ENCODE measurements around the gene MT1B. TPM values are rescaled to one million over a fixed set of nuclear protein-coding genes. Genes with fewer than 3 reads are reported as not detected.

Gene MT1B
- total and polyA plus RNA-seq, 4 donors = 1.2 to 1.5 TPM; not detected in 2

DNA sequence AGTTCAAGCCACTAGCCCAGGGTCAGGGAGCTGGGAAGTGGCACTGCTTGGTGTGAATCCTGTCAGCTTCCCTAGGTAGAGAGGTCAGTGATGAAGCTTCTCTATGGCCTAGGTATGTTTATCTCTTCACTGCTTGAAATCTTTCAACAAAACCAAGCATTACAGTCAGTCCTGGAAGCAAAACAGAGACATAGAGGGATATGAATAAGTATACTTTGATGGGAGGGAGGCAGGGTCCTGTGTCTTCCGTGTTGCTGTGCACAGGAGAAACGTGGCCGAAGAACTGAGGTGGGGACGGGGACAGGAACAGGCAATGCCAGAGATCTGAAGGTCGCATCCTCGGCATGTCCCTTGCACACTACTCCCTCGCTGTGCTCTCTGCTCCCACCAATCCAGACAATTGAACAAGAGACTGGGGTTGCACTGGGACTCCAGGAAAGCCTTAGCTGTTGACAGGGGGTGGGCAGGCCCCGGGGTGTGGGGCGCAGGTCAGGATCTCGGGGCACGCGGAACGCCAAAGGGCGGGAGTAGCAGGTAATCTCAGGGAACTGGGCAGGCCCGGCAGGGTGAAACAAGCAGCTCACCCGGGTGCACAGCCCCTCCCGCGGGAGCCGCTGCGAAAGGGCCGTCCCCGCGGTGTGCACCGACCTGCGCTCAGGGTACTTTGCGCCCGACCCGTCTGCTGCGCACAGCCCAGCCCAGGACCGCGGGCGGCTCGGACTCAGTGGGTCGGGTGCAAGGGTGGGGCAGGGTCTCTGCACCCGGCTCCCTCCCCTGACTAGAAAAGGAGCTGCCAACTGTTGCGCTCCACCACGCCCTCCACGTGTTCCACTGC lies 17.5 kb downstream of the MT1B start, which contains the start of gene MT1H:
Gene MT1H, plus strand, starts transcription at position 810 of the 835 bp plus-strand sequence. CDS start 71 bp downstream, outside the sequence.
- WGBS = 15% methylated on average over 38 of the region's 38 CpGs
- DNase-seq (ENCODE audit: low spot score) = peak; percentile 77
- peak within 1 kb of the TSS; percentile 31 to 78 for H3K9ac ChIP-seq (ENCODE audit: low read depth in 1 of 2, low read length in 2 of 2)
- H3K4me3 ChIP-seq (ENCODE audit: low read depth in 1 of 3, low read length in 3 of 3) = peak within 1 kb of the TSS; percentile 19 to 97 (median 85)
- H3K27ac ChIP-seq (ENCODE audit: low read depth in 1 of 2, low read length in 2 of 2) = peak within 1 kb of the TSS; percentile 90 to 94
- no peaks in the 10 kb centered on the region for H3K9me3 ChIP-seq (ENCODE audit: control insufficient read depth in 4 of 4, low read length in 3 of 4)
- TF ChIP-seq, protein P1, sequence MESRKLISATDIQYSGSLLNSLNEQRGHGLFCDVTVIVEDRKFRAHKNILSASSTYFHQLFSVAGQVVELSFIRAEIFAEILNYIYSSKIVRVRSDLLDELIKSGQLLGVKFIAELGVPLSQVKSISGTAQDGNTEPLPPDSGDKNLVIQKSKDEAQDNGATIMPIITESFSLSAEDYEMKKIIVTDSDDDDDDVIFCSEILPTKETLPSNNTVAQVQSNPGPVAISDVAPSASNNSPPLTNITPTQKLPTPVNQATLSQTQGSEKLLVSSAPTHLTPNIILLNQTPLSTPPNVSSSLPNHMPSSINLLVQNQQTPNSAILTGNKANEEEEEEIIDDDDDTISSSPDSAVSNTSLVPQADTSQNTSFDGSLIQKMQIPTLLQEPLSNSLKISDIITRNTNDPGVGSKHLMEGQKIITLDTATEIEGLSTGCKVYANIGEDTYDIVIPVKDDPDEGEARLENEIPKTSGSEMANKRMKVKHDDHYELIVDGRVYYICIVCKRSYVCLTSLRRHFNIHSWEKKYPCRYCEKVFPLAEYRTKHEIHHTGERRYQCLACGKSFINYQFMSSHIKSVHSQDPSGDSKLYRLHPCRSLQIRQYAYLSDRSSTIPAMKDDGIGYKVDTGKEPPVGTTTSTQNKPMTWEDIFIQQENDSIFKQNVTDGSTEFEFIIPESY (IDR thresholded peaks at IDR 0.05) = no peak
- TF ChIP-seq SP1 (IDR thresholded peaks at IDR 0.05) (peak; percentile 91), HNF4A (conservative IDR thresholded peaks at IDR 0.05) (peak; percentile 59 to 73), JUND (IDR thresholded peaks at IDR 0.05) (no peak), FOXA1 (IDR thresholded peaks at IDR 0.05) (no peak), GABPA (IDR thresholded peaks at IDR 0.05 in 1 of 2, conservative IDR thresholded peaks at IDR 0.05 in 1 of 2) (no peak), EGR1 (IDR thresholded peaks at IDR 0.05; ENCODE audit: low read depth in 2 of 2) (no peak), RXRA (IDR thresholded peaks at IDR 0.05) (peak; percentile 49 to 74), NR2F2 (IDR thresholded peaks at IDR 0.05) (no peak), TAF1 (conservative IDR thresholded peaks at IDR 0.05) (no peak), FOXA2 (IDR thresholded peaks at IDR 0.05) (no peak), YY1 (IDR thresholded peaks at IDR 0.05) (peak; percentile 29)
- TF ChIP-seq, protein P2, sequence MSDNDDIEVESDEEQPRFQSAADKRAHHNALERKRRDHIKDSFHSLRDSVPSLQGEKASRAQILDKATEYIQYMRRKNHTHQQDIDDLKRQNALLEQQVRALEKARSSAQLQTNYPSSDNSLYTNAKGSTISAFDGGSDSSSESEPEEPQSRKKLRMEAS (IDR thresholded peaks at IDR 0.05) = peak; percentile 32
- TF ChIP-seq, protein P3, sequence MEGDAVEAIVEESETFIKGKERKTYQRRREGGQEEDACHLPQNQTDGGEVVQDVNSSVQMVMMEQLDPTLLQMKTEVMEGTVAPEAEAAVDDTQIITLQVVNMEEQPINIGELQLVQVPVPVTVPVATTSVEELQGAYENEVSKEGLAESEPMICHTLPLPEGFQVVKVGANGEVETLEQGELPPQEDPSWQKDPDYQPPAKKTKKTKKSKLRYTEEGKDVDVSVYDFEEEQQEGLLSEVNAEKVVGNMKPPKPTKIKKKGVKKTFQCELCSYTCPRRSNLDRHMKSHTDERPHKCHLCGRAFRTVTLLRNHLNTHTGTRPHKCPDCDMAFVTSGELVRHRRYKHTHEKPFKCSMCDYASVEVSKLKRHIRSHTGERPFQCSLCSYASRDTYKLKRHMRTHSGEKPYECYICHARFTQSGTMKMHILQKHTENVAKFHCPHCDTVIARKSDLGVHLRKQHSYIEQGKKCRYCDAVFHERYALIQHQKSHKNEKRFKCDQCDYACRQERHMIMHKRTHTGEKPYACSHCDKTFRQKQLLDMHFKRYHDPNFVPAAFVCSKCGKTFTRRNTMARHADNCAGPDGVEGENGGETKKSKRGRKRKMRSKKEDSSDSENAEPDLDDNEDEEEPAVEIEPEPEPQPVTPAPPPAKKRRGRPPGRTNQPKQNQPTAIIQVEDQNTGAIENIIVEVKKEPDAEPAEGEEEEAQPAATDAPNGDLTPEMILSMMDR (IDR thresholded peaks at IDR 0.05; ENCODE audit: low read depth, low read length, missing input control) = no peak
- TF ChIP-seq, protein P4, sequence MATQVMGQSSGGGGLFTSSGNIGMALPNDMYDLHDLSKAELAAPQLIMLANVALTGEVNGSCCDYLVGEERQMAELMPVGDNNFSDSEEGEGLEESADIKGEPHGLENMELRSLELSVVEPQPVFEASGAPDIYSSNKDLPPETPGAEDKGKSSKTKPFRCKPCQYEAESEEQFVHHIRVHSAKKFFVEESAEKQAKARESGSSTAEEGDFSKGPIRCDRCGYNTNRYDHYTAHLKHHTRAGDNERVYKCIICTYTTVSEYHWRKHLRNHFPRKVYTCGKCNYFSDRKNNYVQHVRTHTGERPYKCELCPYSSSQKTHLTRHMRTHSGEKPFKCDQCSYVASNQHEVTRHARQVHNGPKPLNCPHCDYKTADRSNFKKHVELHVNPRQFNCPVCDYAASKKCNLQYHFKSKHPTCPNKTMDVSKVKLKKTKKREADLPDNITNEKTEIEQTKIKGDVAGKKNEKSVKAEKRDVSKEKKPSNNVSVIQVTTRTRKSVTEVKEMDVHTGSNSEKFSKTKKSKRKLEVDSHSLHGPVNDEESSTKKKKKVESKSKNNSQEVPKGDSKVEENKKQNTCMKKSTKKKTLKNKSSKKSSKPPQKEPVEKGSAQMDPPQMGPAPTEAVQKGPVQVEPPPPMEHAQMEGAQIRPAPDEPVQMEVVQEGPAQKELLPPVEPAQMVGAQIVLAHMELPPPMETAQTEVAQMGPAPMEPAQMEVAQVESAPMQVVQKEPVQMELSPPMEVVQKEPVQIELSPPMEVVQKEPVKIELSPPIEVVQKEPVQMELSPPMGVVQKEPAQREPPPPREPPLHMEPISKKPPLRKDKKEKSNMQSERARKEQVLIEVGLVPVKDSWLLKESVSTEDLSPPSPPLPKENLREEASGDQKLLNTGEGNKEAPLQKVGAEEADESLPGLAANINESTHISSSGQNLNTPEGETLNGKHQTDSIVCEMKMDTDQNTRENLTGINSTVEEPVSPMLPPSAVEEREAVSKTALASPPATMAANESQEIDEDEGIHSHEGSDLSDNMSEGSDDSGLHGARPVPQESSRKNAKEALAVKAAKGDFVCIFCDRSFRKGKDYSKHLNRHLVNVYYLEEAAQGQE (IDR thresholded peaks at IDR 0.05) = peak; percentile 21
- H3K4me1 ChIP-seq (ENCODE audit: control insufficient read depth in 4 of 4, insufficient read depth in 4 of 4, low read length in 3 of 4) = peaks cover 0 to 20% (median 10%) of the 10 kb centered on the region in 4 donors
- H3K27me3 ChIP-seq (ENCODE audit: control insufficient read depth in 4 of 4, insufficient read depth in 4 of 4, low read length in 3 of 4) = no peaks in the 10 kb centered on the region
- H3K36me3 ChIP-seq (ENCODE audit: control insufficient read depth in 4 of 4, insufficient read depth in 3 of 4, low read depth in 1 of 4, low read length in 3 of 4) = no peaks in the 10 kb centered on the region

Measured in liver (tissue), 9 donors.